GM19239 (cell line): ENCODE data around the gene COL17A1.

Source experiments
- DNase-seq: peaks from one replicate; pipeline ENCODE4 v3.0.0; 2011; ENCODE audit warnings: low spot score; ENCODE audit not compliant: insufficient read length
- FAIRE-seq: peaks from 2 replicates; lab custom pipeline; 2011; peaks lifted over from hg19 to GRCh38; lab: Jason Lieb, UNC

The COL17A1 gene

DNA sequence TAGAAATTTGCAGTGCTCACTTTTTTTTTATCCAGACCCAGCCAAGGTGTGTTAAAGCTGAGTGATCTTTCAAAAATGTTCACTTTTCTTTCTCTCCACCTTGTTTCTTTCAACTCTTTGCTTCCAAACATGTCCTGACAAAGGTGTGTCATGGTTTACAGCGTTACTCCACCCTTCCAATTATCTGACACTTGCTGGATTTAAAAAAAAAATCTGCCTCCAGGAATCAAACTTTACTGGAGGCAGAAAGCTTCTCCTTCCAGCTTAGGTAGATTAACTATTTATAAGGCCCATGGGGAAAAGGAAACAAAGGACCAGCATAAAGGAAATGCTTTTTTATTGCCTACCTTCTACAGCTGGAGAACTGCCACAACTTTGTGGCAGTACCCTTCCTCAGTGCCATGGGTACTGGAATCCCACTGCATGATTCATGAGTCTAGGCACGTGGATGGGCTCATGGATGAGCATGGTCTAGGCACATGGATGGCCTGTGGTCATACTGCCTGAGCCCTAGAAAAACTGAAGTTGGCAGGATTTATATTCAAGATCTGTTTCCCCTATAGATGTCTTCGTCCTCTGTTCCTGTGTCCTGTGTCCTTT, at the start of gene COL17A1:
TSS of gene COL17A1 (minus strand) at position 80 of the 600 bp plus-strand sequence. CDS start 5,207 bp downstream, outside the sequence.
- DNase-seq, result no peak
- no peak for FAIRE-seq

DNA sequence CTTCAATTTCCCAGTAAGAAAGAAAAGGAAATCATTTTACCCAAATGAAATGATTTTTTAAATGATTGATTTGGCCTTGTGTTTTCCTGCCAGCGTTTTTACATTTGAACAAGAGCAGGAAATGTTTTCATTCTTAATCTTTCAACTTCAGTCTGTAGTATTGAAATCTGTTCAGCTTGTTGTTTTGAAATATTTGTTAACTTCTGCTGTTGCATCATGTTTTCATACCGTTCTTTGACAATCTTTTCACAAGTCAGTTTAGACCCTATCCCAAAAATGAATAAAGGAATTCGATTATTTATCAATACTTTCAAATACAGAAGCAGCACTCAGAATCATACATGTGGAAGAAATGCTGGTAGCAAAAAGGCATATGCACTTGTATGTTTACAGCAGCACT, 44.4 kb upstream of the COL17A1 start:
- FAIRE-seq (no peak), DNase-seq (no peak)

DNA sequence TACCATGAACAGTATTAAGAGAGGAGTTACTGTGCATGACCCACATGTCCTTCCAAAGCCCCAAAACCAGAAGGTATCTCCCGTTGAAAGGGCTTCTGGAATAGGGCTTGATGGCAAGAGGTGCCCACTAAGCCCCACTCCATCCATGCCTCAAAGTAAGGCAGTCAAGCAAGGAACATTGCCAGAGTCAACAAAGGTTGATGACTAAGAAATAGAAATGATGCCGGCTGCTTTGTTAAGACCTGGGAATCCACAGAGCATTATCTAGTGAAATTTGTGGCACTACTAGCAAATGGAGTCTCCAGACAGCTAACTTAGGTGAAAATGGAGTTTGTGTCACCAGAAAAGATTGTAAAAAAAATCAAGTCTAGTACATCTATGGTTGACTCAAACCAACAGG, 42.5 kb upstream of the COL17A1 start:
- DNase-seq (no peak), FAIRE-seq (no peak)

DNA sequence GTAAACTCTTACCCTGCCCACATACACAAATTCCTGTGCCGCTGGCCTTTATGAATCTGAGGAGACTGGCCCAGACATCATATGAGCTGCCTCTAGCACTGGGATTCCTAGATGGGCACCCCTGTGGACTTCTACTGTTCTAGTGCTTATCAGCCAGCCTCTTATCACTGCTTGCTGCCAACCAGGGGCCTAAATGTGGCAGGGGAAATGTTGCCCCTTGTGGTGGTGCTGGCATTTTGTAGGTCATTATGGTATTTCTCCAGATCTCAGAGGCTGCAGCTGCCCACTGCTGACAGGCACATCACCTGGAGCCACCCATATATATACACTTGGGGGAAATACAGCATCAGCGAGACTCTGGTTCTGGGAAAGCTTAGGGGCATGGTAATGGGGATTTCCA, 41.7 kb upstream of the COL17A1 start:
- FAIRE-seq (no peak), DNase-seq (no peak)

GRCh38 chr10:104123397-104123796, 37.7 kb upstream of the COL17A1 start:
- FAIRE-seq (peak; percentile 82), DNase-seq (no peak)

- no peak for FAIRE-seq
Measured at GRCh38 chr10:104122225-104123107, 36.8 kb upstream of the COL17A1 start.

DNA sequence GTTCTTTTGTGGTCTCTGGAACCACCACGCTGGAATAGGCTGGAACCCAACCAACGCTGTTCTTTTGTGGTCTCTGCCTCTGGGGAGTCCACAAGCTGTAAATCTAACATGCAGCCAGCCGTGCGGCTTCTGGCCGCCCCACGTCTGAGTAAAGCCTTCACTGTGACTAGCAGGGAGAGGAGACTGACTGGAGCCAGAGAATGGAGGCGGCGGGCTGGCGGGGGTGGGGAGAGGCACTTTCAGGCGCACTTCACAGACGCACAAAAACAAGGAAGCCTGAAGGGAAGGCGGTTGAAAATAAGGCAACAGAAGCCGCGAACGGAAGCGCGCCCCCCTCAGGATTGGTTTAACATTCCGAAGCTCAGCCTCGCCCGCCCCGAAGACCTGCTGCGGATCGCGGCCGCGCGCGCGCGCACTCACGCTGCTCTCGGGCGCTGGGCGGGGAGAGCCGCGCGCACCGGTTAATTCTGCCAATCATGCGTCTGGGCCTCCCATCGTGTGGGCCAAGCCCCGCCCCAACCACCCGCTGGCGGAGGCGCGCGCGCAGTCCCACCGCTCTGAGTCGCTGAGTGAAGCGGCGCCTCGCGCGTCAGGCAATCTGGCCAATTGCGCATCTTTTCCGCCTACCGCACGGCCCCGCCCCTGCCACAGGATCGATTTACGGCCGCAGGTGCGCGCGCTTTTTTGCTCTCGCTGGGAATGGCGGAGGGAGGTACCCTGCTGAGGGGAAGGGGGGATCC, 36.0 kb upstream of the COL17A1 start, which contains the start of gene SFR1:
TSS of gene SFR1 (plus strand) at position 687 of the 740 bp plus-strand sequence. CDS start at position 700, 13 bp downstream.
- FAIRE-seq (peak; percentile 98), DNase-seq (peak; percentile 62)

More at GRCh38 chr10:104122225-104123107, 36.8 kb upstream of the COL17A1 start:
- DNase-seq, result no peak

- no peak for DNase-seq
- FAIRE-seq, result no peak
Measured at GRCh38 chr10:104120903-104121484, 35.3 kb upstream of the COL17A1 start.

DNA sequence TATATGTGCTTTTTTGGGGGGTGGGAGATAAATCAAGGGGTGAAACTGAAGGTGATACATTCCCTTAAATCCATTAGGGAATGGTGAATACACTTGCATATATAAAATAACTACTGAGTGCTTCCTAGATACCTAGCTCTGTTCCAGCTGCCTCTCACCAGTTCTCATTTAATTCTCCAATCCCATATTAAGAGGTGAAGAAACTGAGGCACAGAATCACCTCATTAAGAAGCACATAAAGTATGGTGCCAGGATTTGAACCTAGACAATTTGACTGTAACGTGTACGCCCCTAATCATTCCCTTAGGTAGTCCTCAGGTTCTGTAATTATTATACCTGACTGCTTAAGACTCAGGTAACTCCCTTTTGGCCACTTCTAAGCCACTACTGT, 34.8 kb upstream of the COL17A1 start:
- FAIRE-seq, result no peak
- DNase-seq, result no peak

DNA sequence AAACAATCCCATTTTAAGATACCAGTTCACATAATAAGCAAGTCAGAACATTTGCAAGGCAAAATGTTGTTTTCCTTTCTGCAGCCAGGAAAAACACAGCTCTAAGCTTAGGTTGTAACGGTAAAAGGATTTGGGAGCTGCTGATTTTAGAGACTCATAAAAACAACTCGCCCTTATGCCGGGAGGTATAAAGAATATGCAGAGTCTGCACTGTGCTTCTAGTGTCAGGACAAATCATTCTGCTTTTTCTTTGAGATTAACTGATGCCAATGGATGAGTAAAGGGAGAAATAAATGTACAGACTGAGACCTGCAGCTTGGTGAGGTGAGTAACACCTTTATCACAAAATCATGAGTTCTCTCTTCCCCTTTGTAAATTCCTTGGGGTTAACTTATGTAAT, 34.3 kb upstream of the COL17A1 start:
- FAIRE-seq, result peak; percentile 88
- no peak for DNase-seq

DNA sequence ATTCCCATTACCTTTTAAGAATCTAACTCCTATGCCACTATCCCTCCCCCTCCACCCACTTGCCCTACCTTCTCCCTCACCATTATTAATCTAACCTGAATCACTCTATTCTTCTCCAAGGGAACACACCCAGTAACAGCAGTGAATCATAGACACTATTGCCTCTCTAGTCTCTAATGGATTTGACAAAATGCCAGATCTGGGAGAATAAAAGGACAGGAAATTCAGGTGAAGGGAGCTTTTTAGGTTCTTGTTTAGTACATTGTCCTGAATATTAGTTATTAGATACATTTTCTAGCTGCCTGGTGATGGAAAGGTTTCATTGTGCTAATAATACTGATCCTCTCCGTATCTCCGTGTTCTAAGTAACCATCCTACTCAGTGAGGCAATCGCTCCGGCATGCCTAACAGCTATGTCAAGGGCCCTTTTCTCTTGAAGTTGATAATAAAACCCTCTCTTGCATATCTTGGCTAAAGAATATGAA, 32.2 kb upstream of the COL17A1 start:
- FAIRE-seq, result no peak
- DNase-seq, result no peak

- DNase-seq, result no peak
- no peak for FAIRE-seq
Measured at GRCh38 chr10:104113376-104113956, 27.8 kb upstream of the COL17A1 start.

GRCh38 chr10:104109908-104110662, 24.4 kb upstream of the COL17A1 start:
- FAIRE-seq (peak; percentile 97), DNase-seq (no peak)

GRCh38 chr10:104104926-104105325, 19.2 kb upstream of the COL17A1 start:
- DNase-seq, result no peak
- FAIRE-seq, result no peak

GRCh38 chr10:104104418-104104817, 18.7 kb upstream of the COL17A1 start:
- FAIRE-seq, result peak; percentile 64
- no peak for DNase-seq

- FAIRE-seq (peak; percentile 40), DNase-seq (no peak)
Measured at GRCh38 chr10:104103956-104104355, 18.3 kb upstream of the COL17A1 start.

DNA sequence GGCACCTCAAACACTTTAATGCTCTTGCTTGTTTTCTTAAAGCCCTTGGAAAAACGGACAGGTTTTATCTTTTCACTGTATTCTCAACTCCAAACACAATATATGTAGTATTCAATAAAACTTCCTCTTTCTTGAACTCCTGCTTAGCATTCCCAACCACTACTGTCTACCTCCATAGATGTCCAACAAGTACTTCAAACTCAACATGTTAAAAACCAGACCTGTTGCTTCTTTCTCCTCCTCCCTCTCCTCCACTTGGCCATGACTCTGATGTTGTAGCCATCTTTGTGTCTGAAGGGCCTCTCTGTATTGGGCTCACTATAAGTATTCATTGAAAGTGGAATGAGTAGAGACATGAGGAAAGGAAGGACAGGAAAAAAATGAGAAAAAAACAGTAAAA, 16.2 kb upstream of the COL17A1 start:
- no peak for FAIRE-seq
- DNase-seq, result no peak

DNA sequence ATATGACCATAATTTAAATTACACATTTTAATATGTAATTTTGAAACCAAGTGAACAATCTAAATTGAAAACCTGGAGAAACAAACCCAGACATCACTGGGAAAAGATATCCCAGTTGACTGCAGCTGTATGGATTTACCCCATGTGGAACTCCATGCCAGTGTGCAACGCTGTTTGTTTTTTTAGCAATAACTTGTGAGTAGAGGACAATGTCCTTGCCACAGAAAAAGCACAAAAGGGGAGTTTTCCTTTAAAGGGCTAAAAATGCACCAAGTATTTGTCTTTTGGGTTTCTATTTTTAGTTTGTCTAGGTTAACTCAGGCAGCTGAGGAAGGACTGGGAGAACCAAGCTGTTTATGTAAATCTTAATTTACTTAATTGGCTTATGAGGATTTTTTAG, 15.1 kb upstream of the COL17A1 start:
- FAIRE-seq, result no peak
- DNase-seq, result no peak

- no peak for FAIRE-seq
Measured at GRCh38 chr10:104099941-104100340, 14.3 kb upstream of the COL17A1 start.

More at GRCh38 chr10:104099941-104100340, 14.3 kb upstream of the COL17A1 start:
- DNase-seq, result no peak
